Astrocyte (in vitro differentiated cells and primary cell): ENCODE measurements around the gene GNAI2. TPM values are rescaled to one million over a fixed set of nuclear protein-coding genes. Genes with fewer than 3 reads are reported as not detected.

Experiments
- DNase-seq: peaks from one replicate; pipeline ENCODE4 v3.0.0-alpha.2; 2010; ENCODE audit warnings: low read depth
- FAIRE-seq: peaks from 2 replicates; lab custom pipeline; 2011; peaks lifted over from hg19 to GRCh38; lab: Jason Lieb, UNC
- H2AFZ ChIP-seq: 2 replicates; pipeline ENCODE4 v1.6.0; 2012; ENCODE audit warnings: low read depth, low read length, inconsistent platforms
- H3K27ac ChIP-seq: 2 replicates; pipeline ENCODE4 v1.5.1; 2011; ENCODE audit warnings: low read depth, low read length, inconsistent platforms
- H3K27me3 ChIP-seq: 2 replicates; pipeline ENCODE4 v1.6.0; 2011; ENCODE audit warnings: low read length, inconsistent platforms; ENCODE audit not compliant: insufficient read depth
- H3K36me3 ChIP-seq: 2 replicates; pipeline ENCODE4 v1.5.1; 2011; ENCODE audit warnings: low read length, inconsistent platforms; ENCODE audit not compliant: insufficient read depth
- H3K4me1 ChIP-seq: 2 replicates; pipeline ENCODE4 v1.5.1; 2011; ENCODE audit warnings: low read length, inconsistent platforms; ENCODE audit not compliant: insufficient read depth
- H3K4me2 ChIP-seq: 2 replicates; pipeline ENCODE4 v1.6.0; 2012; ENCODE audit warnings: low read length, inconsistent platforms
- H3K4me3 ChIP-seq: 2 replicates; pipeline ENCODE4 v1.5.1; 2011; ENCODE audit warnings: low read depth, mild to moderate bottlenecking, low read length, inconsistent platforms; ENCODE audit not compliant: insufficient read depth
- H3K79me2 ChIP-seq: 2 replicates; pipeline ENCODE4 v1.6.0; 2012; ENCODE audit warnings: mild to moderate bottlenecking, low read length, inconsistent platforms; ENCODE audit not compliant: insufficient read depth
- H3K9ac ChIP-seq: 2 replicates; pipeline ENCODE4 v1.6.0; 2012; ENCODE audit warnings: mild to moderate bottlenecking, low read length, inconsistent platforms
- H3K9me3 ChIP-seq: 2 replicates; pipeline ENCODE4 v1.5.1; 2012; ENCODE audit warnings: low read depth, mild to moderate bottlenecking, low read length, inconsistent platforms; ENCODE audit not compliant: insufficient read depth
- H4K20me1 ChIP-seq: 2 replicates; pipeline ENCODE4 v1.6.0; 2012; ENCODE audit warnings: low read length, inconsistent platforms; ENCODE audit not compliant: insufficient read depth
- H3K27ac Mint-ChIP-seq: one replicate; pipeline ENCODE4 v1.8.0; 2021; ENCODE audit warnings: mild to moderate bottlenecking, mixed read lengths; ENCODE audit not compliant: unreplicated experiment
- H3K27me3 Mint-ChIP-seq: one replicate; pipeline ENCODE4 v1.8.0; 2021; ENCODE audit warnings: low read depth, mixed read lengths; ENCODE audit not compliant: unreplicated experiment
- H3K36me3 Mint-ChIP-seq: one replicate; pipeline ENCODE4 v1.8.0; 2021; ENCODE audit warnings: low read depth, mixed read lengths; ENCODE audit not compliant: unreplicated experiment
- H3K4me1 Mint-ChIP-seq: one replicate; pipeline ENCODE4 v1.8.0; 2021; ENCODE audit warnings: low read depth, mixed read lengths; ENCODE audit not compliant: unreplicated experiment
- H3K4me3 Mint-ChIP-seq: one replicate; pipeline ENCODE4 v1.8.0; 2021; ENCODE audit warnings: mild to moderate bottlenecking, moderate library complexity, mixed read lengths; ENCODE audit not compliant: unreplicated experiment
- H3K9me3 Mint-ChIP-seq: one replicate; pipeline ENCODE4 v1.8.0; 2021; ENCODE audit warnings: mild to moderate bottlenecking, mixed read lengths; ENCODE audit not compliant: unreplicated experiment
- CTCF ChIP-seq: IDR thresholded peaks from 2 replicates; pipeline ENCODE4 v1.5.1; 2011; ENCODE audit warnings: low read depth, mild to moderate bottlenecking, inconsistent platforms, low read length, moderate library complexity; ENCODE audit not compliant: insufficient read depth
- EZH2 ChIP-seq: IDR thresholded peaks from 2 replicates; pipeline ENCODE4 v1.6.1; 2012; ENCODE audit warnings: mild to moderate bottlenecking, low read length, inconsistent platforms; ENCODE audit not compliant: insufficient read depth
- total RNA-seq: library from RNA; stranded (reverse); gene quantifications from 2 replicates; pipeline ENCODE4 v1.2.1, GENCODE V29; 2021

Gene GNAI2
- total RNA-seq, 1 donor from 2014 or later: 381 TPM

GRCh38 chr3:50217681-50218080 is 18.3 kb upstream of the GNAI2 start:
- Histone ChIP-seq H3K9me3 (no peaks in the 10 kb centered on the region), H3K9ac (no peak overlapping the region), H3K4me3 (no peak overlapping the region), H3K79me2 (no peaks in the 10 kb centered on the region), H4K20me1 (no peaks in the 10 kb centered on the region), H3K36me3 (no peaks in the 10 kb centered on the region), H3K4me1 (no peaks in the 10 kb centered on the region), H3K4me2 (no peak overlapping the region), H2AFZ (no peak overlapping the region), H3K27me3 (peaks cover 2% of the 10 kb centered on the region), H3K27ac (no peak overlapping the region)
- Mint-ChIP-seq H3K9me3 (no peaks in the 10 kb centered on the region), H3K4me1 (peaks cover 6% of the 10 kb centered on the region), H3K27ac (no peak overlapping the region), H3K36me3 (no peaks in the 10 kb centered on the region), H3K4me3 (no peak overlapping the region), H3K27me3 (peaks cover 36% of the 10 kb centered on the region)
- no peak for FAIRE-seq
- TF ChIP-seq EZH2: no peak
- TF ChIP-seq CTCF: no peak
- no peak for DNase-seq

GRCh38 chr3:50218448-50218847 is 17.6 kb upstream of the GNAI2 start:
- Histone ChIP-seq H3K79me2 (no peaks in the 10 kb centered on the region), H2AFZ (no peak overlapping the region), H3K4me1 (no peaks in the 10 kb centered on the region), H3K9me3 (no peaks in the 10 kb centered on the region), H3K27ac (no peak overlapping the region), H3K9ac (no peak overlapping the region), H3K27me3 (peaks cover 2% of the 10 kb centered on the region), H3K36me3 (no peaks in the 10 kb centered on the region), H4K20me1 (no peaks in the 10 kb centered on the region), H3K4me2 (no peak overlapping the region), H3K4me3 (no peak overlapping the region)
- H3K4me3 Mint-ChIP-seq: no peak overlapping the region
- DNase-seq (no peak), FAIRE-seq (no peak)
- H3K4me1 Mint-ChIP-seq: peaks cover 6% of the 10 kb centered on the region
- H3K36me3 Mint-ChIP-seq: no peaks in the 10 kb centered on the region
- peaks cover 38% of the 10 kb centered on the region for H3K27me3 Mint-ChIP-seq
- H3K27ac Mint-ChIP-seq: no peak overlapping the region
- H3K9me3 Mint-ChIP-seq: no peaks in the 10 kb centered on the region
- no peak for TF ChIP-seq EZH2
- no peak for TF ChIP-seq CTCF

GRCh38 chr3:50219285-50219684 is 16.7 kb upstream of the GNAI2 start:
- Histone ChIP-seq H3K79me2 (no peaks in the 10 kb centered on the region), H3K27ac (no peak overlapping the region), H3K9ac (no peak overlapping the region), H2AFZ (no peak overlapping the region), H3K9me3 (no peaks in the 10 kb centered on the region), H3K4me3 (no peak overlapping the region), H3K4me1 (no peaks in the 10 kb centered on the region), H3K27me3 (peaks cover 2% of the 10 kb centered on the region), H3K36me3 (no peaks in the 10 kb centered on the region), H4K20me1 (no peaks in the 10 kb centered on the region), H3K4me2 (no peak overlapping the region)
- TF ChIP-seq CTCF: no peak
- no peak for TF ChIP-seq EZH2
- Mint-ChIP-seq H3K27me3 (peaks cover 36% of the 10 kb centered on the region), H3K9me3 (no peaks in the 10 kb centered on the region), H3K36me3 (no peaks in the 10 kb centered on the region), H3K27ac (no peak overlapping the region), H3K4me1 (peaks cover 6% of the 10 kb centered on the region), H3K4me3 (peak overlapping the region; percentile 2)
- FAIRE-seq: no peak
- no peak for DNase-seq
